HCT116 (cell line): Measurements from ENCODE around the gene LTBR. TPM values are rescaled to one million over a fixed set of nuclear protein-coding genes. Genes with fewer than 3 reads are reported as not detected.

Experiments used
- ATAC-seq: fragments of 200-7000 bp; cut with Tn5 transposase; 2 replicates; pipeline ENCODE4 v1.9.1; 2020; ENCODE audit warnings: mild to moderate bottlenecking, moderate library complexity
- BruUV-seq: library from RNA; stranded (reverse); fragments of 400-500 nt; replicated peaks from 2 replicates; lab custom pipeline; 2021; lab: Mats Ljungman, UMichigan
- CTCF ChIA-PET: fragments of 300-600 bp; sonication (Branson Sonifier 250); formaldehyde crosslinking; loops from one replicate; lab custom pipeline; 2021; ENCODE audit warnings: antibody characterized with exemption; lab: Charles Lee
- POLR2A ChIA-PET: fragments of 300-600, 350-600 bp; sonication (Branson Sonifier 250); formaldehyde crosslinking; loops from one replicate; lab custom pipeline; 2021; ENCODE audit warnings: antibody characterized with exemption; lab: Charles Lee
- RAD21 ChIA-PET, 2 experiments: fragments of 300-600 bp; sonication (Branson Sonifier 250); formaldehyde crosslinking; loops; one replicate each; lab custom pipeline; 2023; ENCODE audit warnings: low total read pairs in 2 of 2; ENCODE audit not compliant: uncharacterized antibody in 2 of 2, unreplicated experiment in 2 of 2, low non-redundant PET in 1 of 2; lab: Charles Lee
- DNase-seq: peaks from one replicate; pipeline ENCODE4 v3.0.0-alpha.2; 2010; ENCODE audit warnings: low read depth, low spot score
- H2AFZ ChIP-seq: fragments of 200-600 bp; shearing (Covaris generic), sonication (generic); 2 replicates; pipeline ENCODE4 v1.6.1; 2017; ENCODE audit warnings: low read depth, mixed run types, mixed read lengths, antibody characterized with exemption, low read length; ENCODE audit not compliant: poor library complexity, severe bottlenecking
- H3K27ac ChIP-seq: 2 replicates; pipeline ENCODE4 v1.5.1; 2012; ENCODE audit warnings: low read depth, low read length
- H3K27me3 ChIP-seq: fragments of 200-600 bp; sonication (generic); 2 replicates; pipeline ENCODE4 v1.6.1; 2016; ENCODE audit warnings: mixed run types, low read length, mixed read lengths; ENCODE audit not compliant: insufficient read depth
- H3K36me3 ChIP-seq, 2 experiments: fragments of 200-500 bp in 1 of 2; fragments of 200-600 bp in 1 of 2; sonication (Bioruptor generic) in 1 of 2; sonication (generic) in 1 of 2; 2 replicates each; pipeline versions ENCODE4 v1.5.1 to v1.6.1; 2014 to 2016; ENCODE audit warnings: low read length in 2 of 2, inconsistent platforms in 1 of 2, mixed read lengths in 1 of 2, mixed run types in 1 of 2; ENCODE audit not compliant: insufficient read depth in 2 of 2, control insufficient read depth in 1 of 2
- H3K4me1 ChIP-seq, 2 experiments: fragments of 200-600 bp in 1 of 2; sonication (generic) in 1 of 2; 2 replicates each; pipeline versions ENCODE4 v1.5.1 to v1.6.1; 2012 to 2017; ENCODE audit warnings: low read length in 2 of 2, inconsistent platforms in 1 of 2, mild to moderate bottlenecking in 1 of 2, mixed read lengths in 1 of 2, mixed run types in 1 of 2, moderate library complexity in 1 of 2; ENCODE audit not compliant: insufficient read depth in 2 of 2, control insufficient read depth in 1 of 2
- H3K4me2 ChIP-seq: fragments of 200-600 bp; sonication (generic); 2 replicates; pipeline ENCODE4 v1.6.1; 2017; ENCODE audit warnings: mixed run types, low read length, mixed read lengths
- H3K4me3 ChIP-seq, 2 experiments: fragments of 200-600 bp in 1 of 2; sonication (generic) in 1 of 2; replicated peaks in 1 of 2; 2 replicates each; pipeline ENCODE4 v1.5.1; 2011 to 2016; ENCODE audit warnings: low read length in 2 of 2, control low read depth in 1 of 2, low read depth in 1 of 2, mild to moderate bottlenecking in 1 of 2, mixed read lengths in 1 of 2, mixed run types in 1 of 2
- H3K79me2 ChIP-seq: fragments of 200-600 bp; sonication (generic); 2 replicates; pipeline ENCODE4 v1.6.1; 2017; ENCODE audit warnings: mild to moderate bottlenecking, mixed run types, low read length, moderate library complexity, mixed read lengths; ENCODE audit not compliant: insufficient read depth
- H3K9ac ChIP-seq: fragments of 200-600 bp; sonication (generic); 2 replicates; pipeline ENCODE4 v1.6.1; 2016; ENCODE audit warnings: low read length, mixed read lengths
- H3K9me2 ChIP-seq: fragments of 200-600 bp; sonication (generic), shearing (Covaris generic); 2 replicates; pipeline ENCODE4 v1.6.1; 2017; ENCODE audit warnings: mixed run types, mild to moderate bottlenecking, moderate library complexity; ENCODE audit not compliant: insufficient read depth
- H3K9me3 ChIP-seq, 2 experiments: fragments of 200-500 bp in 1 of 2; fragments of 200-600 bp in 1 of 2; sonication (Bioruptor generic) in 1 of 2; sonication (generic) in 1 of 2; 2 replicates each; pipeline ENCODE4 v1.6.1; 2014 to 2017; ENCODE audit warnings: low read length in 2 of 2, mixed read lengths in 2 of 2, inconsistent platforms in 1 of 2, low read depth in 1 of 2, mild to moderate bottlenecking in 1 of 2, mixed run types in 1 of 2, moderate library complexity in 1 of 2; ENCODE audit not compliant: control insufficient read depth in 1 of 2, insufficient read depth in 1 of 2
- H4K20me1 ChIP-seq: fragments of 200-600 bp; sonication (generic), shearing (Covaris generic); 2 replicates; pipeline ENCODE4 v1.6.1; 2017; ENCODE audit warnings: mixed run types, mild to moderate bottlenecking, moderate library complexity; ENCODE audit not compliant: insufficient read depth
- CEBPB ChIP-seq: IDR thresholded peaks from 2 replicates; pipeline ENCODE4 v1.6.1; 2012; ENCODE audit warnings: low read depth
- ELF1 ChIP-seq: IDR thresholded peaks from 2 replicates; pipeline ENCODE4 v1.6.1; 2012; ENCODE audit warnings: low read depth, borderline replicate concordance
- EZH2 ChIP-seq: fragments of 200-600 bp; sonication (generic); IDR thresholded peaks from 2 replicates; pipeline ENCODE4 v1.6.1; 2017; ENCODE audit warnings: antibody characterized with exemption, mixed run types
- POLR2AphosphoS5 ChIP-seq: IDR thresholded peaks from 2 replicates; pipeline ENCODE4 v1.6.1; 2011; ENCODE audit warnings: mild to moderate bottlenecking, low read depth, low read length, moderate library complexity
- SRF ChIP-seq: IDR thresholded peaks from 2 replicates; pipeline ENCODE4 v1.6.1; 2012; ENCODE audit warnings: low read depth
- TCF7L2 ChIP-seq: IDR thresholded peaks from 2 replicates; pipeline ENCODE4 v1.7.0; 2011; ENCODE audit warnings: borderline replicate concordance, inconsistent platforms; ENCODE audit not compliant: insufficient read depth, insufficient read length; ENCODE audit errors: extremely low read depth
- ZFX ChIP-seq: fragments of 450-650 bp; IDR thresholded peaks from 2 replicates; pipeline ENCODE4 v1.6.1; 2017
- intact Hi-C: fragments of 100-400 bp; cut with micrococcal nuclease; formaldehyde crosslinking; loops from 2 replicates; pipeline ENCODE4 v1.10.0; 2022
- total RNA-seq: library from RNA; stranded (reverse); gene quantifications from one replicate; pipeline ENCODE4 v1.2.1, GENCODE V29; 2021; ENCODE audit not compliant: unreplicated experiment

The LTBR gene
- total RNA-seq, 1 experiment from 2014 or later: 128 TPM

DNA sequence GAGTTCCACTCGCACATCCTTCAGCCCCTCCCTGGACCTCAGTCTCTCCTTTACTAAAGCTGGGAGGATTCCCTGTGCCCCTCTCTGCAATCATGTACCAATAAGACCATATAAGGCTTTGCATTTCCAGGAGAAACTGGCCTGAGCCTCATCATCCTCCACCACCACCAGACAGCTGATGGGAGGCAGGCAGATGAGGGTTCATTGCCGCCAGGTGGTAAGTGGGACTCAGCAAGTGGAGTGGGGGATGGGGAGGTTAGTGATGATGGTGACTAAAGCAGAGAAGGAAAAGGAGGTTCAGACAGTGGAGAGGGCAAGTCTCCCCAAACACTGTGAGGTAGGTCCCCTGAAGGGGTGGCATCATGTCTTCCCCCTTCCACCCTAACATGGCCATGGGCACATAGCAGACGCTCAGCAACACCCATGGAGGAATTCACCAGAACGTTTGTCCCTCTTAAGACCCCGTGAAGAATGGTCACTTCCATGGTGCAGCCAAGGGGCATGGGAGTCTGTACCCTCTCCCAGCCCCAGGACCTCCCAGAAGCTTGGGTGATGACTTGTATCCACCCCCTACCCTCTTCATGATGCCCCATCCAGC lies 37.6 kb upstream of the LTBR start:
- H3K27me3 ChIP-seq: no peaks in the 10 kb centered on the region
- TF ChIP-seq POLR2AphosphoS5: peak; percentile 1
- no peak for TF ChIP-seq EZH2
- TF ChIP-seq SRF: no peak
- no peak for TF ChIP-seq ZFX
- TF ChIP-seq CEBPB: no peak
- ChIA-PET CTCF (interaction anchor here (0.9 to 1.9 kb wide), 3 partner anchors 9 to 11 kb away, joined by 3 to 9 read pairs (median 6); no protein-coding TSS in a partner anchor), RAD21 (interaction anchor here in 1 of 2 experiments (1.2 kb wide), 1 partner anchor 10 kb away, joined by 5 read pairs; no protein-coding TSS in a partner anchor), POLR2A (interaction anchor here (1.2 to 1.7 kb wide), 6 partner anchors 9 to 188 kb away, joined by 4 to 34 read pairs (median 6); partner anchors contain the start of genes GAPDH and SCNN1A)
- H3K36me3 ChIP-seq: peaks cover 3 to 9% of the 10 kb centered on the region in 2 experiments; a peak in 1 of 4 replicates
- H3K4me2 ChIP-seq: peak overlapping the region; percentile 73
- no peak for ATAC-seq
- DNase-seq: no peak
- no TSS peak for BruUV-seq
- 0 out of 4 replicates have a peak overlapping the region, but pooled peaks of 1 of the 2 experiments have one; percentile 37 for H3K4me3 ChIP-seq
- H3K27ac ChIP-seq: peak overlapping the region; percentile 57; the same call in 1 of the 2 replicates
- no peaks in the 10 kb centered on the region for H3K9me2 ChIP-seq
- no peaks in the 10 kb centered on the region for H3K9me3 ChIP-seq
- H3K79me2 ChIP-seq: peaks cover 10% of the 10 kb centered on the region
- H2AFZ ChIP-seq: no peak overlapping the region
- peaks cover 42 to 55% of the 10 kb centered on the region in 2 experiments for H3K4me1 ChIP-seq
- no peaks in the 10 kb centered on the region for H4K20me1 ChIP-seq
- intact Hi-C loops: no loop called here
- H3K9ac ChIP-seq: peak overlapping the region; percentile 55; the same call in 1 of the 2 replicates

DNA sequence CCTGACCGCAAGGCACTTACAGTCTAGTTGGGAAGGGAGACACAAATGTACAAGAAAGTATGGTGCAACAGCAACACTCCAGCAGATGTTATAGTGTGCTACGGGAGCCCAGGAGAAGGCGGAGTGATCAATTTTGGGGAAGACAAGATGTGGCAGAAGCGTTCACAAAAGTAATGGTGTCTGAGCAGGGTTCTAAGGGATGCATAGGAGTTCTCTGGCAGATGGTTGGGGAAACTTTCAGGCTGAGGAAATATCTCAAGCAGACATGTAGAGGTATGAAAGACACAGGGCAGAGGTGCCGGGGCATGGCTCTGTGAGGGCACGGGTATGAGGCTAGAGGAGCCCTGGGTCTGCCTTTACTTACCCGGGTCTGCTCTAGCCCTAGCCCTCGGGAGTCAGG lies 37.0 kb upstream of the LTBR start:
- CTCF ChIA-PET: interaction anchor here (1.9 kb wide), 1 partner anchor 9 kb away, joined by 9 read pairs; no protein-coding TSS in a partner anchor
- Histone ChIP-seq H4K20me1 (no peaks in the 10 kb centered on the region), H3K4me3 (no peak overlapping the region), H3K9ac (no peak overlapping the region), H3K36me3 (peaks cover 3 to 12% of the 10 kb centered on the region in 2 experiments; a peak in 1 of 4 replicates), H3K4me2 (peak overlapping the region; percentile 73; the same call in 1 of the 2 replicates), H2AFZ (no peak overlapping the region), H3K9me3 (no peaks in the 10 kb centered on the region), H3K27ac (no peak overlapping the region), H3K79me2 (peaks cover 4% of the 10 kb centered on the region), H3K27me3 (no peaks in the 10 kb centered on the region), H3K9me2 (no peaks in the 10 kb centered on the region), H3K4me1 (peaks cover 42 to 54% of the 10 kb centered on the region in 2 experiments)
- intact Hi-C loops: no loop called here
- RAD21 ChIA-PET: no interaction called here
- TSS peak; percentile 45 for BruUV-seq
- no peak for ATAC-seq
- no peak for DNase-seq
- TF ChIP-seq ELF1 (no peak), TCF7L2 (no peak), EZH2 (no peak)
- POLR2A ChIA-PET: no interaction called here
